ENCODE measurements around the gene TTC21A.

DNA sequence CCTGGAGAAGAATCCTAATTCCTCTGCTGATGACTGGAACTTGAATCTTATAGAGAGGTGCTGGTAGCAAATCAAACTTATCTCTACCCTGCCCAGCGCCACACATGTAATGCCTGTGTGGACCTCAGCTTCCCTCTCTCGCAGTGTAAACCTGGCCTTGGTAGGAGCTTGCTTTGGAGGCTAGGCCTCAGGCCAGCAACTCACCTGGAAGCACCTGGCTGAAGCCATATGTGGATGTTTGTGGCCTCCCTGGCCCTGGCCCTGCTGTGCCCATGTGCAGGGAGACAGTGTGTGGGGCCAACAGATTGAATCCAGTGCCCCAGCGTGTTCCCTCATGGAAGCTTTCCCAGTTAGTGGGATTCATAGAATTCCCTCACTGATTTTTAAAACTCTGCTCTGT lies 8.4 kb downstream of the TTC21A start:
- TF ChIP-seq, protein P1, sequence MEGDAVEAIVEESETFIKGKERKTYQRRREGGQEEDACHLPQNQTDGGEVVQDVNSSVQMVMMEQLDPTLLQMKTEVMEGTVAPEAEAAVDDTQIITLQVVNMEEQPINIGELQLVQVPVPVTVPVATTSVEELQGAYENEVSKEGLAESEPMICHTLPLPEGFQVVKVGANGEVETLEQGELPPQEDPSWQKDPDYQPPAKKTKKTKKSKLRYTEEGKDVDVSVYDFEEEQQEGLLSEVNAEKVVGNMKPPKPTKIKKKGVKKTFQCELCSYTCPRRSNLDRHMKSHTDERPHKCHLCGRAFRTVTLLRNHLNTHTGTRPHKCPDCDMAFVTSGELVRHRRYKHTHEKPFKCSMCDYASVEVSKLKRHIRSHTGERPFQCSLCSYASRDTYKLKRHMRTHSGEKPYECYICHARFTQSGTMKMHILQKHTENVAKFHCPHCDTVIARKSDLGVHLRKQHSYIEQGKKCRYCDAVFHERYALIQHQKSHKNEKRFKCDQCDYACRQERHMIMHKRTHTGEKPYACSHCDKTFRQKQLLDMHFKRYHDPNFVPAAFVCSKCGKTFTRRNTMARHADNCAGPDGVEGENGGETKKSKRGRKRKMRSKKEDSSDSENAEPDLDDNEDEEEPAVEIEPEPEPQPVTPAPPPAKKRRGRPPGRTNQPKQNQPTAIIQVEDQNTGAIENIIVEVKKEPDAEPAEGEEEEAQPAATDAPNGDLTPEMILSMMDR (IDR thresholded peaks at IDR 0.05) = no peak
- no peak for TF ChIP-seq POLR2A (IDR thresholded peaks at IDR 0.05)
